ENCODE data around the gene SIGLEC5. TPM values are rescaled to one million over a fixed set of nuclear protein-coding genes. Genes with fewer than 3 reads are reported as not detected.

The SIGLEC5 gene
- total and polyA plus RNA-seq, 2 of the 13 experiments (the other 11 are each of a cell fraction or from before 2014, with no cell fraction given): not detected

GRCh38 chr19:51607920-51608562 is 22.2 kb downstream of the SIGLEC5 start (continued):
- TF ChIP-seq ZNF639 (CRISPR knock-in tag; conservative IDR thresholded peaks at IDR 0.05) (peak; percentile 79; the same call in 1 of the 2 replicates), PLRG1 (conservative IDR thresholded peaks at IDR 0.05) (no peak), ZMAT3 (CRISPR knock-in tag; conservative IDR thresholded peaks at IDR 0.05) (peak; percentile 67; the same call in 1 of the 2 replicates), RXRB (CRISPR knock-in tag; IDR thresholded peaks at IDR 0.05; ENCODE audit: borderline replicate concordance) (peak; percentile 74), ZNF263 (CRISPR knock-in tag; IDR thresholded peaks at IDR 0.05) (peak; percentile 59), RARA (CRISPR knock-in tag; IDR thresholded peaks at IDR 0.05) (peak; percentile 77), MTERF4 (CRISPR knock-in tag; IDR thresholded peaks at IDR 0.05) (peak; percentile 83; the same call in 1 of the 2 replicates), KLF12 (CRISPR knock-in tag; IDR thresholded peaks at IDR 0.05; ENCODE audit: borderline replicate concordance) (peak; percentile 88), PTBP1 (IDR thresholded peaks at IDR 0.05; ENCODE audit: low read depth, low read length, poor library complexity, severe bottlenecking) (no peak), MTF2 (CRISPR knock-in tag; IDR thresholded peaks at IDR 0.05; ENCODE audit: borderline replicate concordance) (no peak), ZMYM4 (CRISPR knock-in tag; IDR thresholded peaks at IDR 0.05) (peak; percentile 60), NFKBIZ (CRISPR knock-in tag; IDR thresholded peaks at IDR 0.05) (peak; percentile 93), HOXA9 (CRISPR knock-in tag; IDR thresholded peaks at IDR 0.05; ENCODE audit: borderline replicate concordance) (peak; percentile 88), THRA (CRISPR knock-in tag; IDR thresholded peaks at IDR 0.05; ENCODE audit: borderline replicate concordance) (peak; percentile 84), YEATS2 (CRISPR knock-in tag; IDR thresholded peaks at IDR 0.05; ENCODE audit: borderline replicate concordance) (peak; percentile 78; the same call in 1 of the 2 replicates), ZNF563 (CRISPR knock-in tag; IDR thresholded peaks at IDR 0.05) (peak; percentile 83; the same call in 1 of the 2 replicates), ZNF441 (CRISPR knock-in tag; IDR thresholded peaks at IDR 0.05; ENCODE audit: borderline replicate concordance) (peak; percentile 91), MIER2 (CRISPR knock-in tag; IDR thresholded peaks at IDR 0.05) (peak; percentile 100), NCOA1 (CRISPR knock-in tag; IDR thresholded peaks at IDR 0.05) (no peak), FOXO4 (CRISPR knock-in tag; conservative IDR thresholded peaks at IDR 0.05) (0 out of 2 replicates have a peak, but pooled peaks have one; percentile 76), ZBTB42 (CRISPR knock-in tag; IDR thresholded peaks at IDR 0.05) (no peak), ATF7 (IDR thresholded peaks at IDR 0.05) (no peak), ATF7 (CRISPR knock-in tag; IDR thresholded peaks at IDR 0.05) (no peak), ZNF598 (CRISPR knock-in tag; IDR thresholded peaks at IDR 0.05; ENCODE audit: borderline replicate concordance) (no peak)
- TF ChIP-seq, protein P1, sequence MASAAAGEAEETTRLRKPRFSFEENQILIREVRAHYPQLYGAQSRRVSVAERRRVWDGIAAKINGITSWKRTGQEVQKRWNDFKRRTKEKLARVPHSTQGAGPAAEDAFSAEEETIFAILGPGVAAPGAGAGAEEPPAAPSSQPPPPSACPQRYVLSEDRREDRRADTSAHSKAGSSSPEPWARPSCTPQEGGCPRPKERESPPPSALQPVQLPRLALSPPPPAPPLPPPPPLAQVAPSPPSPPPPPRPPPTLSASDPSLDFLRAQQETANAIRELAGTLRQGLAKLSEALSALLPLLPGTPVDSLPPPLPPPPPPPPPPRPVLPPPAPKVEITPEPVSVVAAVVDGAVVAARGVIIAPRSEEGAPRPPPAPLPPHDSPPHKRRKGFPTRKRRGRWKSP (CRISPR knock-in tag; IDR thresholded peaks at IDR 0.05): 0 out of 2 replicates have a peak, but pooled peaks have one; percentile 72
